AG04450 (cell line): ENCODE data around the gene PPM1F. TPM values are rescaled to one million over a fixed set of nuclear protein-coding genes. Genes with fewer than 3 reads are reported as not detected.

Experiments used
- CTCF ChIA-PET: fragments of 300-600, 350-600 bp; formaldehyde crosslinking; extraction: SDS; loops from one replicate; lab custom pipeline; 2022; ENCODE audit warnings: antibody characterized with exemption, inconsistent platforms; lab: Charles Lee
- POLR2A ChIA-PET: fragments of 350-600 bp; formaldehyde crosslinking; extraction: SDS; loops from one replicate; lab custom pipeline; 2021; ENCODE audit warnings: antibody characterized with exemption, inconsistent platforms; lab: Yijun Ruan, JAX
- DNase-seq: peaks from one replicate; pipeline ENCODE4 v3.0.0-alpha.2; 2011; ENCODE audit warnings: low read depth, low spot score
- H3K27ac ChIP-seq: one replicate; pipeline ENCODE4 v1.5.1; 2012; ENCODE audit warnings: low read depth, low read length, control low read depth
- H3K27me3 ChIP-seq: one replicate; pipeline ENCODE4 v1.6.0; 2012; ENCODE audit warnings: low read length; ENCODE audit not compliant: control insufficient read depth, insufficient read depth
- H3K4me3 ChIP-seq: 2 replicates; pipeline ENCODE4 v1.5.1; 2011; ENCODE audit warnings: mild to moderate bottlenecking, low read depth, low read length, control low read depth
- H3K9me3 ChIP-seq: 2 replicates; pipeline ENCODE4 v1.5.1; 2012; ENCODE audit warnings: low read length; ENCODE audit not compliant: control insufficient read depth, insufficient read depth
- polyA plus RNA-seq: library from polyadenylated mRNA; depleted of rRNA; stranded (reverse); fragments of >200 nt; gene quantifications from 2 replicates; pipeline ENCODE4 v1.2.3, GENCODE V29; 2011
- TF ChIP-seq, protein P1 (sequence below): IDR thresholded peaks from 2 replicates; pipeline ENCODE4 v1.5.1; 2011; ENCODE audit warnings: low read depth, low read length, control low read depth, inconsistent platforms

The PPM1F gene
- polyA plus RNA-seq, 1 experiment = 17.7 TPM

DNA sequence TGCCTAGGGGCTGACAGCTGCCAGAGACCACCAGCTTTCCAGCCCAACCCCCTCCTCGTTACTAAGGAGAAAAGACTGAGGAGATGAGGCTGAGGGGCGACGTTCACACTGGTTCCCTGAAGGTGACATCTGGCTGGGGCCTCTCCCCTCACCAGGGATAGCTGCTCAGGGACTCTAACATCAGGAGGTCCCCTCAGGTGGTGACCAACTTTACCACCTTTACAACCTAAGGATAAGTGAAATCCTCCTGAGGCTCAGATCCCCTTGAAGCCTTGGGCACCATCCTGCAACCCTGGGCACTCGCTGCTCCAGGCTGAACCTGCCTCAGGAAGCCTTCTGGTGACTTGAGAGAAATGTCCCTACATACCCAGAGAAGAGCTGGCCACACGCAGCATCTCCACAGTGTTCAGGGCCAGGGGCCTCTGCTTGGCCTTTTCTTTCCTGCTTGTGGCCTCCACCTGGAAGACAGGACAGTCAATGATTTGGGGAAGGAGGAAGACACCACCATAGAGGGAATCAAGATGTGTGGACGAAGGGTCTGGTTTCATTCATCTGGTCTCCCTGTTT is 12.4 kb upstream of the PPM1F start:
- TF ChIP-seq, protein P1, sequence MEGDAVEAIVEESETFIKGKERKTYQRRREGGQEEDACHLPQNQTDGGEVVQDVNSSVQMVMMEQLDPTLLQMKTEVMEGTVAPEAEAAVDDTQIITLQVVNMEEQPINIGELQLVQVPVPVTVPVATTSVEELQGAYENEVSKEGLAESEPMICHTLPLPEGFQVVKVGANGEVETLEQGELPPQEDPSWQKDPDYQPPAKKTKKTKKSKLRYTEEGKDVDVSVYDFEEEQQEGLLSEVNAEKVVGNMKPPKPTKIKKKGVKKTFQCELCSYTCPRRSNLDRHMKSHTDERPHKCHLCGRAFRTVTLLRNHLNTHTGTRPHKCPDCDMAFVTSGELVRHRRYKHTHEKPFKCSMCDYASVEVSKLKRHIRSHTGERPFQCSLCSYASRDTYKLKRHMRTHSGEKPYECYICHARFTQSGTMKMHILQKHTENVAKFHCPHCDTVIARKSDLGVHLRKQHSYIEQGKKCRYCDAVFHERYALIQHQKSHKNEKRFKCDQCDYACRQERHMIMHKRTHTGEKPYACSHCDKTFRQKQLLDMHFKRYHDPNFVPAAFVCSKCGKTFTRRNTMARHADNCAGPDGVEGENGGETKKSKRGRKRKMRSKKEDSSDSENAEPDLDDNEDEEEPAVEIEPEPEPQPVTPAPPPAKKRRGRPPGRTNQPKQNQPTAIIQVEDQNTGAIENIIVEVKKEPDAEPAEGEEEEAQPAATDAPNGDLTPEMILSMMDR = no peak
- ChIA-PET POLR2A (no interaction called here), CTCF (interaction anchor here (0.9 kb wide), 1 partner anchor 12 kb away, joined by 3 read pairs; the partner anchor contains the start of gene PPM1F)
- no peak for DNase-seq
- Histone ChIP-seq H3K27me3 (no peaks in the 10 kb centered on the region), H3K27ac (no peak overlapping the region), H3K9me3 (no peaks in the 10 kb centered on the region; the same call in 1 of the 2 replicates), H3K4me3 (no peak overlapping the region)

DNA sequence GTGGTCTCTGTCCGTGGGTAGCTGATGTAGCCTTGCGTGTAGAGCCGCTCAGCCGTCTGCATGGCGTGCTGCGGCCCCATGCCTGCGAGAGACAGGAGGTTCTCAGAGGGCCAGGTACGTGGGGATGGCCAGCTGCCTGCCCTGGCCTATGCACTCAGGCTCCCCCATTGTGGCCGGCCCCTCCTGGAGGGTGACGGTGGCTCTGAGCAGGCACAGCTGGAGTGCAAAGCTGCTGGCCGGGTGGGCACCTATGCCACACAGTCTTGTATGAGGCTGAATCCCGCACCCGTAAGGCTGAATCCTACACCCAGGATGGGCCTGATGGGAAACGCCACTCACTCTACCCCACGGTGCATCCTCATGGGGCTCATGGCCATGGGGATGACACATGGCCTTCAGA is 11.6 kb upstream of the PPM1F start:
- Histone ChIP-seq H3K9me3 (no peaks in the 10 kb centered on the region; the same call in 1 of the 2 replicates), H3K27me3 (no peaks in the 10 kb centered on the region), H3K27ac (no peak overlapping the region), H3K4me3 (no peak overlapping the region)
- ChIA-PET CTCF (interaction anchor here (2.0 to 3.1 kb wide), 2 partner anchors 8 to 11 kb away, joined by 7 to 15 read pairs; partner anchors contain the start of gene PPM1F), POLR2A (no interaction called here)
- TF ChIP-seq, protein P1 = no peak
- DNase-seq = no peak

DNA sequence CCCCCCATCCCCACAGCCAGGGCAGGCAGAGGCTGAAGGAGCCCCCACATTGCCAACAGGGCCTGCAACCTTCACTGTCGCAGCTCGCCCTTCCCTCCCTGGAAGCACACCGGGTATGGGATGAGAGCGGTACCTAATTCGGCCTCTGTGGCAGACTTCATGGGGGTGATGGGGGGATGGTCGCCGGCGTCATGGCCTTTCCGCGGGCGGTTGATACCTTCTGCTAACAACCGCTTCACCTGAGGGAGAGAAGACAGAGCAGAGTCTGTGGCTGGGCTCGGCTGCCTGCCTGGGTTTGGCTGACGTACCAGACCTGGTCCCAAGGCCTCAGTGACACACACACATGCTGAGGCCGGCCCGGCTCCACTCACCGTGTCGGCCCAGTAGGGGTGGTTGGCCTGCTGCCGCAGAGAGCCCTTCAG is 11.2 kb upstream of the PPM1F start:
- ChIA-PET POLR2A (no interaction called here), CTCF (interaction anchor here (2.0 to 3.1 kb wide), 2 partner anchors 9 to 11 kb away, joined by 7 to 15 read pairs; partner anchors contain the start of gene PPM1F)
- no peak for DNase-seq
- no peak overlapping the region for H3K27ac ChIP-seq
- H3K9me3 ChIP-seq = no peaks in the 10 kb centered on the region; the same call in 1 of the 2 replicates
- no peak overlapping the region for H3K4me3 ChIP-seq
- no peaks in the 10 kb centered on the region for H3K27me3 ChIP-seq
- TF ChIP-seq, protein P1 = no peak

DNA sequence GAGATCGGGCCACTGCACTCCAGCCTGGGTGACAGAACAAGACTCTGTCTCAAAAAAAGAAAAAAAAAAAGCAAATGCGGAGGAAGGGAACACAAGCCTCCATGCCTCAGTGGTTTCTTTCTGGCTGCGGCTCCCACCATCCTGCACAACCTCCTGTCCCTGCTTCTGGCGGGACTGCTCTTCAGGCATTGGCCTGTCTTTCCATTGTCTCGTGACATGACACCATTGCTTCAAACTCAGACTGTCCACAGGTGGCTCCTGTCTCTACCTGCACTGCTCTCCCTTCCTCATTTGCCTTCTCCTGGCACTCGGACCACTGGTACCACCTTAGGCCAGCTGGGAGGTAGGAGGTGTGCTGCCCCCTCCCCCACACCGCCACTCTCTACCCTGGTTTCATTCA is 10.6 kb upstream of the PPM1F start:
- no peaks in the 10 kb centered on the region for H3K27me3 ChIP-seq
- ChIA-PET CTCF (interaction anchor here (2.0 to 3.1 kb wide), 2 partner anchors 9 to 10 kb away, joined by 7 to 15 read pairs; partner anchors contain the start of gene PPM1F), POLR2A (no interaction called here)
- DNase-seq = no peak
- TF ChIP-seq, protein P1 = no peak
- H3K9me3 ChIP-seq = no peaks in the 10 kb centered on the region; the same call in 1 of the 2 replicates
- no peak overlapping the region for H3K27ac ChIP-seq
- no peak overlapping the region for H3K4me3 ChIP-seq

DNA sequence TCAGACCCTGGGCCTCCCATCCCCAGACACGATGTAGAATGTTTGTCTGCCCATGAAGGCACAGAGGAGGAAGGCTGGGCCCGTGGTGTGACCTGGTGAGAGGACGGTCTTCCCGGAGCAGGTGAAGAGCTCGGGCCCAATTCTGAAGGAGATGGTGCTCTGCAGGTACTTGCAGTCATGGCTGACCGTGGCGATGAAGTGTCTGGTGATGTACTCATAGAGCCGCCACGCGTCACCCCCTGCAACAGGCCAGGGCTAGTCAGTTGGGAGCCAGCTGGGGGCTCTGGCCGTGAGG is 10.0 kb upstream of the PPM1F start:
- ChIA-PET POLR2A (no interaction called here), CTCF (interaction anchor here (2.0 to 3.1 kb wide), 2 partner anchors 9 to 10 kb away, joined by 7 to 15 read pairs; partner anchors contain the start of gene PPM1F)
- TF ChIP-seq, protein P1 = no peak
- DNase-seq = no peak
- no peak overlapping the region for H3K27ac ChIP-seq
- no peaks in the 10 kb centered on the region; the same call in 1 of the 2 replicates for H3K9me3 ChIP-seq
- no peaks in the 10 kb centered on the region for H3K27me3 ChIP-seq
- no peak overlapping the region for H3K4me3 ChIP-seq
